Fibroblast of the aortic adventitia (primary cell): ENCODE measurements around the gene CRYBB2. TPM values are rescaled to one million over a fixed set of nuclear protein-coding genes. Genes with fewer than 3 reads are reported as not detected.

Experiments used
- DNase-seq: peaks from one replicate; pipeline ENCODE4 v3.0.0-alpha.2; 2010; ENCODE audit warnings: low read depth
- H3K4me3 ChIP-seq: 2 replicates; pipeline ENCODE4 v1.5.1; 2011; ENCODE audit warnings: low read depth, mild to moderate bottlenecking, control low read depth, low read length, moderate library complexity
- total RNA-seq: library from RNA; depleted of rRNA; stranded (reverse); fragments of >200 nt; gene quantifications from 2 replicates; pipeline ENCODE4 v1.2.3, GENCODE V29; 2012; ENCODE audit warnings: low replicate concordance
- TF ChIP-seq, protein P1 (sequence below): IDR thresholded peaks from 2 replicates; pipeline ENCODE4 v1.5.1; 2011; ENCODE audit warnings: mild to moderate bottlenecking, low read length, control low read depth, inconsistent platforms; ENCODE audit not compliant: insufficient read depth

The CRYBB2 gene
- total RNA-seq, 1 donor, result not detected

DNA sequence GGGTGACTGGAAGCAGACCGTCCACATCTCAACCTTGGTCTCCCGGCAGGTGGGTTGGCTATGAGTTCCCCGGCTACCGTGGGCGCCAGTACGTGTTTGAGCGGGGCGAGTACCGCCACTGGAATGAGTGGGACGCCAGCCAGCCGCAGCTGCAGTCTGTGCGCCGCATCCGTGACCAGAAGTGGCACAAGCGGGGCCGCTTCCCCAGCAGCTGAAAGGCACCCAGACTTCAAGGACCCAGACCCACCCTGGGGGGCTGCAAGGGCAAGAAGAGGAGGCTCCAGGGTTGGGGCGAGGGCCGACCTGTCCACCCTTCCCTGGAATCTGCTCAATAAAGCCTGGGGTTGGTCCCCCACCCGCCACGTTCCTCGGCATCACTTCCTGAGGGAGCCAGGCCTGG is 12.4 kb upstream of the CRYBB2 start:
- TF ChIP-seq, protein P1, sequence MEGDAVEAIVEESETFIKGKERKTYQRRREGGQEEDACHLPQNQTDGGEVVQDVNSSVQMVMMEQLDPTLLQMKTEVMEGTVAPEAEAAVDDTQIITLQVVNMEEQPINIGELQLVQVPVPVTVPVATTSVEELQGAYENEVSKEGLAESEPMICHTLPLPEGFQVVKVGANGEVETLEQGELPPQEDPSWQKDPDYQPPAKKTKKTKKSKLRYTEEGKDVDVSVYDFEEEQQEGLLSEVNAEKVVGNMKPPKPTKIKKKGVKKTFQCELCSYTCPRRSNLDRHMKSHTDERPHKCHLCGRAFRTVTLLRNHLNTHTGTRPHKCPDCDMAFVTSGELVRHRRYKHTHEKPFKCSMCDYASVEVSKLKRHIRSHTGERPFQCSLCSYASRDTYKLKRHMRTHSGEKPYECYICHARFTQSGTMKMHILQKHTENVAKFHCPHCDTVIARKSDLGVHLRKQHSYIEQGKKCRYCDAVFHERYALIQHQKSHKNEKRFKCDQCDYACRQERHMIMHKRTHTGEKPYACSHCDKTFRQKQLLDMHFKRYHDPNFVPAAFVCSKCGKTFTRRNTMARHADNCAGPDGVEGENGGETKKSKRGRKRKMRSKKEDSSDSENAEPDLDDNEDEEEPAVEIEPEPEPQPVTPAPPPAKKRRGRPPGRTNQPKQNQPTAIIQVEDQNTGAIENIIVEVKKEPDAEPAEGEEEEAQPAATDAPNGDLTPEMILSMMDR, result no peak
- no peak for DNase-seq
- H3K4me3 ChIP-seq, result no peak overlapping the region

DNA sequence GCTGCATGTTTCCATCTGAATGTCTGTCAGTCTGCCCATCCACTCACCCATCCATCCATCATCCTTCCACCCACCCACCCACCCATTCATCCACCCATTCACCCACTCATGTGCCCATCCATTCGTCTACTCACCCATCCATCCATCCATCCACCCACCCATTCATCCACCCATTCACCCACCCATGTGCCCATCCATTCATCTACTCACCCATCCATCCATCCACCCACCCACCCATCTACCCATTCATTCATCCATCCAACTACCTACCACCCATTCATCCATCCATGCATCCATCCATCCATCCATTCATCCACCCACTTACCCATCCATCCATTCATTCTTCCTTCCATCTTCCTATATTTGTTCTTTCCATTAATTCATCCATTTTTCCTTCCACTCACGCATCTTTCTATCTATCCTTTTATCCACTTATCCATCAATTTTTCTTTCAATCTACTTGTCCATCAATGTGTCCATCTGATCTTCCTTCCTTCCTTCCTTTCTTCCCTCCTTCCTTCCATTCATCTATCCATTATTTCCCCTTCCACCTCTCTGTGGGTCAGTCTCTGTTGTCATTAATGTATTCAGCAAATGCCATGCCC is 11.8 kb upstream of the CRYBB2 start:
- H3K4me3 ChIP-seq, result no peak overlapping the region
- TF ChIP-seq, protein P1, result no peak
- DNase-seq, result no peak

DNA sequence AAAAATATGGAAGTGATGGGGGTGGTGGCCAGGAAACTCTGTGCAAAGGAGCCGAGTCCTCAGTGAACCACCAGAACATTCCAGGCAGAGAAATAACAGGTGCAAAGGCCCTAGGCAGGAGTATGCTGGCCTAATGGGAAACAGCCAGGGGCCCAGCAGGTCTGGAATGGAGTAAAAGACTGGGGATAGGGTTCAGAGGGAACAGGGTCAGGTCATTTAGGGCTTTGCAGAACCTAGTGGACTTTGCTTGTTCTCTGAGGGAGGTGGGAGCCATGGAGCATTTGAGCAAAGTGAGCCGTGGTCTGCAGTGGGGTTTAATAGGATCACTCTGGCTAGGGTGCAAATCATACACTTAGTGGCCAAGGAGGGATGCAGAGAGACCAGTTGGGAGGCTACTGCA is 11.1 kb upstream of the CRYBB2 start:
- no peak for DNase-seq
- H3K4me3 ChIP-seq, result no peak overlapping the region
- TF ChIP-seq, protein P1, result no peak

DNA sequence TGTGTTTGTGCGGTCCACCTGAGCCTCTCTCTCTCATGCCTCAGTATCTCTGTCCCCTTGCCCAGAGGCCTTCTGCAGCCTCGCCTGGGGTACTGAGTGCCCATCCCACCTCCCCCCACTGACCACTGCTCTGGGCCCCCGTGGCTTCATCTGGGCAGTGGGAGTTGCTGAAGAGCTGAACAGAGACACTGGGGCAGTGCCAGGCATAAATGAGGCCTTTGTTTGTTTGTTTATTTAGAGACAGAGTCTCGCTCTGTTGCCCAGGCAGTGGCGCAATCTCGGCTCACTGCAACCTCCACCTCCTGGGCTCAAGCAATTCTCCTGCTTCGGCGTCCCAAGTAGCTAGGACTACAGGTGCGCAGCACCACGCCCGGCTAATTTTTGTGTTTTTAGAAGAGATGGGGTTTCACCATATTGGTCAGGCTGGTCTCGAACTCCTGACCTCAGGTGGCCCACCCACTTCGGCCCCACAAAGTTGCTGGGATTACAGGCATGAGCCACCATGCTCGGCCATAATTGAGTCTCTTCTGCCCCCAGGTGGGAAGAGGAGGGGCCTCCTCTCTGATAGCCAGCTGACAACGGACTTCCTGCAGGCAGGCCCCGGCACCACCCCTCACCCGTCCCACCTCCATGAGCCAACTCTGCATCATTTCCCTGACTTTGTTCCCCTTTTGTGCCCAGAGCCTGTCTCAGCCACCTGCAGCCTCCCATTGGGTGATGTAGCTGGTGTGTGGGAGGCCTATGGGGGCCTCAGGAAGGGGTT is 10.5 kb upstream of the CRYBB2 start:
- DNase-seq, result no peak
- TF ChIP-seq, protein P1, result no peak
- no peak overlapping the region for H3K4me3 ChIP-seq

DNA sequence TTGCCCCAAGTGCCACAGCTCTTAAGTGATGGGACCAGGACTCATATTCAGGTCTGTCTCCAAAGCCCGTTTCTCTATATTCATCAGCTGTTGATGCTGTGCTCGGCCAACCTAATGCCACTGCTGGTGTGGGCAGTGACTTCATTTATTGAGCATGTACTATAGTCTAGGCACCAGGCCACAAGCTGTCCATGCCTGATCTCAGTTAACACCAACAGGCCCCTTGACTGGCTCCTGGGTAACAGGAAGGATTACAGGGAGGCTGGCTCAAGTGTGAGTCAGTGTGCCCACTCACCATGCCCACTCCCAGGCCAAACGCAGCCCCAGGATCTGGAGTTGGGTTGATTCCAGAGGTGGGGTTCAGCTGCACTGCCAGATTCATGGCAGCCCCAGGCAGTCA is 8.6 kb upstream of the CRYBB2 start:
- TF ChIP-seq, protein P1, result no peak
- no peak overlapping the region for H3K4me3 ChIP-seq
- no peak for DNase-seq

DNA sequence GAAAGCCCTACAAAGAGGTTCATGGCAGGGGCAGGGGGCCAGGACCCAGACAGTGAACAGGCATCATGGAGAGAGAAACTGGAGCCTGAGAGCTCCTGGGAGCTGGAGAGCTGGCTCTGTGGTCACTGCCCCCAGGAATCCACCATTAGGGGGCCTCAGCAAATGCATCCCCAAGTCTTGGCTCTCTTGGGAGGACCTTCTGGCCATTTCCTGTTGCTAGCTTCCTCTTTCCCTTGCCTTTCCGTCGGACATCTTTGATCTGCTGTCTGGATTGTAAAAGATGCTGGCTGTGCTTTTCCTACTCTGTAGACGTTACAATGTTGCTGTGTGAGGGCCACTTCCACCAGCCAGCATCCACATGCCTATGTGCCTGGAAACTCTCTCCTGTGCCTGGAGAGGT is 7.1 kb upstream of the CRYBB2 start:
- TF ChIP-seq, protein P1, result no peak
- DNase-seq, result no peak
- H3K4me3 ChIP-seq, result no peak overlapping the region
